ENCODE measurements around the gene OTUD7B. TPM values are rescaled to one million over a fixed set of nuclear protein-coding genes. Genes with fewer than 3 reads are reported as not detected.
A peak's percentile ranks its signal among the peaks of the same experiment; 100 is the strongest.

Gene OTUD7B
- total RNA-seq, 1 experiment from 2014 or later = 19.0 TPM

DNA sequence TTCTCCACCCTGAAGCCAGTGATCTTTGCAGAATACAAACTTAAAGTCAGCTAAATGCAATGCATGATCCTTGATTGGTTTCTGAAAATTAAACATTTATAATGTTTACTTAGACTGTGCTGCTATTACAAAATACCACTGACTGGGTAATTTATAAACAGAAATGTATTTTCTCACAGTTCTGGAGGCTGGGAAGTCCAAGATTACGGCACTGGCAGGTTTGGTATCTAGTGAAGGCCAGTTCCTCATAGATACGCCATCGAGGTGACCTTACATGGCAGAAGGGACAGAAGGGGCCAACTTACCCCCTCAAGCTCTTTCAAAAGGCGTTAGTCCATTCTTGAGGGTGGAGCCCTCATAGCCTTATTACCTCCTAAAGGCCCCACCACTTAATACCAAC is 114.0 kb downstream of the OTUD7B start:
- CTCF ChIA-PET = interaction anchor here (0.6 kb wide), 1 partner anchor 290 kb away, joined by 3 read pairs; no protein-coding TSS in a partner anchor
- intact Hi-C loops (cut with micrococcal nuclease; ENCODE audit: unreplicated experiment) = loop anchor here (5.0 to 10.0 kb wide), 2 partner anchors 151 to 268 kb away; no protein-coding TSS in a partner anchor
- BruUV-seq (replicated peaks) = no TSS peak

DNA sequence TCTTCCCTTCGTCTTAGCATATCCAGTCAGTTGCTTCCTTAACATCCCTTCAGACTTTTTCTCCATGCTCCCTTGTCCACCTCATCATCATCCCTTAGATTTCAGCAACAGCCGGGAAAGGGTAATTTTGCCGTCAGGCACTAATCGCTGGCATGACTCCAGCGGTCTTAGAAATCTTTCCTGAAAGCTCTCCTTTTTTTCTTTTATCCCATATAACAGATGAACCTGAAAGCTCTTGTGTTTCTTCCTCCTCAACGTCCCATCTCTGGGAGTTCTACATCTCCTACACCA is 121.6 kb downstream of the OTUD7B start:
- intact Hi-C loops (cut with micrococcal nuclease; ENCODE audit: unreplicated experiment) = no loop called here
- Histone ChIP-seq H3K4me3 (ENCODE audit: low read depth, low read length, poor library complexity, severe bottlenecking) (peak overlapping the region; percentile 68), H3K9me3 (ENCODE audit: low read depth, low read length, poor library complexity, severe bottlenecking) (no peaks in the 10 kb centered on the region), H3K36me3 (ENCODE audit: insufficient read depth, low read length, poor library complexity, severe bottlenecking) (no peaks in the 10 kb centered on the region), H3K4me1 (ENCODE audit: insufficient read depth, low read length, poor library complexity, severe bottlenecking) (no peaks in the 10 kb centered on the region), H3K27ac (ENCODE audit: low read depth, low read length, poor library complexity, severe bottlenecking) (peak overlapping the region; percentile 98), H3K27me3 (replicated peaks; ENCODE audit: insufficient read depth, low read depth, low read length, poor library complexity) (no peaks in the 10 kb centered on the region)
- ChIA-PET CTCF (interaction anchor here (1.3 to 2.1 kb wide), 2 partner anchors 162 to 298 kb away, joined by 3 to 10 read pairs; no protein-coding TSS in a partner anchor), POLR2A (ENCODE audit: low non-redundant PET) (no interaction called here)
- DNase-seq (ENCODE audit: low spot score) = peak; percentile 57
- no peak for TF ChIP-seq CTCF (conservative IDR thresholded peaks at IDR 0.05; ENCODE audit: low read depth, low read length)
- BruUV-seq (replicated peaks) = no TSS peak

More for the DNA sequence above, 114.0 kb downstream of the OTUD7B start:
- no peak overlapping the region for H3K4me3 ChIP-seq (ENCODE audit: low read depth, low read length, poor library complexity, severe bottlenecking)
- no peaks in the 10 kb centered on the region for H3K36me3 ChIP-seq (ENCODE audit: insufficient read depth, low read length, poor library complexity, severe bottlenecking)
- DNase-seq (ENCODE audit: low spot score) = no peak
- H3K27me3 ChIP-seq (replicated peaks; ENCODE audit: insufficient read depth, low read depth, low read length, poor library complexity) = no peaks in the 10 kb centered on the region
- POLR2A ChIA-PET (ENCODE audit: low non-redundant PET) = no interaction called here
- peaks cover 5% of the 10 kb centered on the region for H3K4me1 ChIP-seq (ENCODE audit: insufficient read depth, low read length, poor library complexity, severe bottlenecking)
- no peak for TF ChIP-seq EZH2 (IDR thresholded peaks at IDR 0.05; ENCODE audit: borderline replicate concordance, low read depth, low read length, poor library complexity, severe bottlenecking)
- TF ChIP-seq CTCF (conservative IDR thresholded peaks at IDR 0.05; ENCODE audit: low read depth, low read length) = no peak
- no peak overlapping the region for H3K27ac ChIP-seq (ENCODE audit: low read depth, low read length, poor library complexity, severe bottlenecking)
- H3K9me3 ChIP-seq (ENCODE audit: low read depth, low read length, poor library complexity, severe bottlenecking) = no peaks in the 10 kb centered on the region

- peak; percentile 95 for DNase-seq (ENCODE audit: low spot score)
- H3K36me3 ChIP-seq (ENCODE audit: insufficient read depth, low read length, poor library complexity, severe bottlenecking) = no peaks in the 10 kb centered on the region
- no peaks in the 10 kb centered on the region for H3K9me3 ChIP-seq (ENCODE audit: low read depth, low read length, poor library complexity, severe bottlenecking)
- peak overlapping the region; percentile 98 for H3K27ac ChIP-seq (ENCODE audit: low read depth, low read length, poor library complexity, severe bottlenecking)
- TSS peak; percentile 32 for BruUV-seq (replicated peaks)
- peak overlapping the region; percentile 68 for H3K4me3 ChIP-seq (ENCODE audit: low read depth, low read length, poor library complexity, severe bottlenecking)
- ChIA-PET POLR2A (ENCODE audit: low non-redundant PET) (interaction anchor here (0.7 to 1.1 kb wide), 3 partner anchors 122 to 319 kb away, joined by 3 to 5 read pairs (median 4); no protein-coding TSS in a partner anchor), CTCF (interaction anchor here (0.6 to 2.1 kb wide), 3 partner anchors 161 to 299 kb away, joined by 3 to 11 read pairs (median 10); no protein-coding TSS in a partner anchor)
- no peaks in the 10 kb centered on the region for H3K4me1 ChIP-seq (ENCODE audit: insufficient read depth, low read length, poor library complexity, severe bottlenecking)
- intact Hi-C loops (cut with micrococcal nuclease; ENCODE audit: unreplicated experiment) = no loop called here
- no peaks in the 10 kb centered on the region for H3K27me3 ChIP-seq (replicated peaks; ENCODE audit: insufficient read depth, low read depth, low read length, poor library complexity)
- no peak for TF ChIP-seq EZH2 (IDR thresholded peaks at IDR 0.05; ENCODE audit: borderline replicate concordance, low read depth, low read length, poor library complexity, severe bottlenecking)
- peak; percentile 66 for TF ChIP-seq CTCF (conservative IDR thresholded peaks at IDR 0.05; ENCODE audit: low read depth, low read length)
Observed at GRCh38 chr1:149888247-149888998, 122.1 kb downstream of the OTUD7B start.

Other genes starting within 250 kb of the OTUD7B start
- not detected in 2 replicates for gene FCGR1A, start 228.0 kb downstream of the OTUD7B start, total RNA-seq (2021)
- gene BOLA1, start 111.2 kb downstream of the OTUD7B start, total RNA-seq (2021) = 15.7 and 18.8 TPM in 2 replicates
- gene SV2A, start 92.9 kb downstream of the OTUD7B start, total RNA-seq (2021) = 33.1 and 35.4 TPM in 2 replicates
- 124 and 137 TPM in 2 replicates for gene SF3B4, start 82.9 kb downstream of the OTUD7B start, total RNA-seq (2021)
- gene MTMR11, start 73.8 kb downstream of the OTUD7B start, total RNA-seq (2021) = 5.6 and 6.5 TPM in 2 replicates
- gene VPS45, start 57.0 kb upstream of the OTUD7B start, total RNA-seq (2021) = 50.3 and 51.3 TPM in 2 replicates
- 67.2 and 73.1 TPM in 2 replicates for gene PLEKHO1, start 139.2 kb upstream of the OTUD7B start, total RNA-seq (2021)
- 141 and 153 TPM in 2 replicates for gene ANP32E, start 225.4 kb upstream of the OTUD7B start, total RNA-seq (2021)
- 2.0 and 2.2 TPM in 2 replicates for gene CA14, start 247.0 kb upstream of the OTUD7B start, total RNA-seq (2021)